ENCODE data around the gene ZNF609.

DNA sequence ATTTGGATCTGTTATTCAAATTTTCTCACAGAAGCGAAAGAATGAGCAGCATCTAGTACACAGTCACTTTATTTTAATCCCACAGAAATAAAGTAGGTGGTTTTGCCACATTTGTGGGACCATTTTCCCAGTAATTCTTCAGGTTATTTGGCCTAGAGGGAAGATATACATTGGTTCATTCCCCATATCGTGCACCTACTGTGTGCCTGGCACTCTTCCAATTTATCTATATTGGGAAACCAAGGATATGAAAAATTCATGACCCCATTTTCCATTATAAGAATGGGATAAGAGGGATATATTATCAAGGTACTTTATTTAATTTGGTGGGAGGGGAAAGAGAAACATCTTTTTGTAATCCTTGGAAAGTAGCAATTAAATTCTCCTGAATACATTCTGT lies 37.7 kb upstream of the ZNF609 start:
- TF ChIP-seq POLR2A (IDR thresholded peaks at IDR 0.05; ENCODE audit: low read depth) (no peak), EP300 (IDR thresholded peaks at IDR 0.05) (no peak), POLR2AphosphoS5 (IDR thresholded peaks at IDR 0.05) (no peak)
- TF ChIP-seq, protein P1, sequence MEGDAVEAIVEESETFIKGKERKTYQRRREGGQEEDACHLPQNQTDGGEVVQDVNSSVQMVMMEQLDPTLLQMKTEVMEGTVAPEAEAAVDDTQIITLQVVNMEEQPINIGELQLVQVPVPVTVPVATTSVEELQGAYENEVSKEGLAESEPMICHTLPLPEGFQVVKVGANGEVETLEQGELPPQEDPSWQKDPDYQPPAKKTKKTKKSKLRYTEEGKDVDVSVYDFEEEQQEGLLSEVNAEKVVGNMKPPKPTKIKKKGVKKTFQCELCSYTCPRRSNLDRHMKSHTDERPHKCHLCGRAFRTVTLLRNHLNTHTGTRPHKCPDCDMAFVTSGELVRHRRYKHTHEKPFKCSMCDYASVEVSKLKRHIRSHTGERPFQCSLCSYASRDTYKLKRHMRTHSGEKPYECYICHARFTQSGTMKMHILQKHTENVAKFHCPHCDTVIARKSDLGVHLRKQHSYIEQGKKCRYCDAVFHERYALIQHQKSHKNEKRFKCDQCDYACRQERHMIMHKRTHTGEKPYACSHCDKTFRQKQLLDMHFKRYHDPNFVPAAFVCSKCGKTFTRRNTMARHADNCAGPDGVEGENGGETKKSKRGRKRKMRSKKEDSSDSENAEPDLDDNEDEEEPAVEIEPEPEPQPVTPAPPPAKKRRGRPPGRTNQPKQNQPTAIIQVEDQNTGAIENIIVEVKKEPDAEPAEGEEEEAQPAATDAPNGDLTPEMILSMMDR (IDR thresholded peaks at IDR 0.05), result no peak
